Aorta (tissue), 5 donors: ENCODE data around the gene MMP19. TPM values are rescaled to one million over a fixed set of nuclear protein-coding genes. Genes with fewer than 3 reads are reported as not detected.

ENCODE experiments used
- ATAC-seq: fragments of 200-7000 bp; cut with Tn5 transposase; one replicate; pipeline ENCODE4 v1.9.1; 2022; ENCODE audit warnings: moderate library complexity; ENCODE audit not compliant: low FRiP score
- DNase-seq, 2 donors: peaks; one replicate each; pipeline ENCODE4 v3.0.0-alpha.2; 2020
- H3K27ac ChIP-seq, 2 donors: one replicate each; pipeline ENCODE4 v1.5.1; 2013; ENCODE audit warnings: low read length in 2 of 2, mild to moderate bottlenecking in 2 of 2, moderate library complexity in 2 of 2, control low read depth in 1 of 2, inconsistent platforms in 1 of 2, low read depth in 1 of 2
- H3K27me3 ChIP-seq, 2 donors: one replicate each; pipeline ENCODE4 v1.6.1; 2013; ENCODE audit warnings: control low read depth in 1 of 2, low read length in 1 of 2, mild to moderate bottlenecking in 1 of 2, moderate library complexity in 1 of 2; ENCODE audit not compliant: insufficient read depth in 2 of 2, control insufficient read depth in 1 of 2
- H3K36me3 ChIP-seq, 2 donors: one replicate each; pipeline ENCODE4 v1.6.1; 2013; ENCODE audit warnings: control low read depth in 1 of 2, low read length in 1 of 2, mild to moderate bottlenecking in 1 of 2; ENCODE audit not compliant: insufficient read depth in 2 of 2, control insufficient read depth in 1 of 2
- H3K4me1 ChIP-seq, 2 donors: one replicate each; pipeline ENCODE4 v1.6.1; 2013; ENCODE audit warnings: low read length in 2 of 2, control low read depth in 1 of 2, mild to moderate bottlenecking in 1 of 2, moderate library complexity in 1 of 2; ENCODE audit not compliant: insufficient read depth in 2 of 2, control insufficient read depth in 1 of 2
- H3K4me3 ChIP-seq, 2 donors: one replicate each; pipeline ENCODE4 v1.5.1; 2013; ENCODE audit warnings: low read length in 2 of 2, control low read depth in 1 of 2, mild to moderate bottlenecking in 1 of 2
- H3K9me3 ChIP-seq: one replicate; pipeline ENCODE4 v1.6.1; 2013; ENCODE audit warnings: mild to moderate bottlenecking, low read length; ENCODE audit not compliant: control insufficient read depth
- WGBS, 2 donors: extraction: QIAGEN DNeasy Blood & Tissue Kit; methylation state at CpG; one replicate each; pipeline ENCODE4 v1.1.7; 2013; 5-methylcytosine and 5-hydroxymethylcytosine counted together
- intact Hi-C, 2 donors: fragments of 100-400 bp; cut with DNase I; formaldehyde crosslinking; loops; one replicate each; pipeline versions ENCODE4 v1.14.2 to v1.15.0; 2022
- polyA plus RNA-seq, 2 donors: library from polyadenylated mRNA; stranded (reverse); fragments of 200-250 nt; gene quantifications; one replicate each; pipeline ENCODE4 v1.2.3, GENCODE V29; 2013
- total RNA-seq, 2 donors: library from RNA; stranded (reverse); fragmentation: NEBNext Ultra II Directional; extraction: Animal tissue kit (Norgen Biotek cat#: 25700); gene quantifications; one replicate each; pipeline ENCODE4 v1.2.1, GENCODE V29; 2021
- donor health status: healthy with polysubstance abuse.
- donor health status: Bipolar disorder and iron deficiency.
- donor health status: DM: no; HTN: no; CAD: no.
- donor health status: DM: no; HTN: no; CAD: no.
- donor health status: DM: yes; HTN: yes; CAD: no.

MMP19 gene
- total and polyA plus RNA-seq, 4 donors: 8.9 to 144 (median 60.4) TPM

DNA sequence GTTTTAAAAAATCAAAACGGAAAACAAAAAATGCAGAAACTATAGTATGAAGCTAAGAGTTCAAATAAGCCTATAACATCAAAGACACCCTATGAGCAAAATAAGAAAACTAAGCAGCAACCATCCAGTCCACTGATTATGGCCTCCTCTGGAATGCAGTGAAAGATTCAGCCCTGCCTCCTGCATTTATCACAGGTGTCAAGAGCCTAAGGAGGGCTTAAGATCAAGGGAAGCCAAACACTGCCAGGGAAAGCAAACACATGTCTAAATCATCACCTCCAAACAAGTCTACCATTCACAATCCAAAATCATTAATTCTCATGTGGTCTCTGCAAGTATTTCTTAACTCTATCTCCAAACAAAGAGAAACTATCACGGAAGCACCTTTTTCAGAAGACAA lies 53.6 kb downstream of the MMP19 start:
- no peak for DNase-seq
- Histone ChIP-seq H3K27ac (no peak overlapping the region), H3K4me1 (no peaks in the 10 kb centered on the region), H3K9me3 (no peaks in the 10 kb centered on the region), H3K27me3 (no peaks in the 10 kb centered on the region), H3K36me3 (peaks cover 8 to 12% of the 10 kb centered on the region in 2 donors), H3K4me3 (no peak overlapping the region)
- 75 to 83% methylated on average over 2 of the region's 2 CpGs for WGBS, 2 donors
- intact Hi-C loops: no loop called here
- ATAC-seq: no peak

DNA sequence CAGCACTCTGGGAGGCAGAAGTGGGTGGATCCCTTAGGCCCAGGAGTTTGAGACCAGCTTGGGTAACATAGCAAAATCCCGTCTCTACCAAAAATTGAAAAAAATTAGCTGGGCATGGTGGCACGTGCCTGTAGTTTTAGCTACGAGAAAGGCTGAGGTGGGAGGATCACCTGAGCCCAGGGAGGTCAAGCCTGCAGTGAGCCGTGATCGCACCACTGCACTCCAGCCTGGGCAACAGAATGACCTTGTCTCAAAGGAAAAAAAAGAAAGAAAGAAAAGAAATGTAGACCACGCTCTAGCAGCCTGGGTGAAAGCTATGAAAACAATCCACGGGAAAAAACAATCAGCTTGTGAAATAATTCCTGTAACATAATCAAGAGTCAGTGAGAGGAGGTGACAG lies 54.2 kb downstream of the MMP19 start:
- 82% methylated on average over 7 of the region's 7 CpGs for WGBS, 2 donors
- ATAC-seq (no peak), DNase-seq (no peak)
- Histone ChIP-seq H3K27me3 (no peaks in the 10 kb centered on the region), H3K9me3 (no peaks in the 10 kb centered on the region), H3K36me3 (peaks cover 8 to 12% of the 10 kb centered on the region in 2 donors), H3K4me3 (no peak overlapping the region), H3K27ac (no peak overlapping the region), H3K4me1 (no peaks in the 10 kb centered on the region)
- intact Hi-C loops: no loop called here

Other genes with a start within 250 kb of the MMP19 start
- gene OR10P1, start 206.0 kb downstream of the MMP19 start, total RNA-seq: not detected
- gene OR10P1, start 206.0 kb downstream of the MMP19 start, polyA plus RNA-seq: not detected
- gene ITGA7, start 135.0 kb downstream of the MMP19 start, total RNA-seq: 100 to 1,000 TPM; 463 to 747 TPM
- 100 to 1,000 TPM in 1 of 2 donors, 10 to 100 TPM in 1; 76.1 to 633 TPM for gene ITGA7, start 135.0 kb downstream of the MMP19 start, polyA plus RNA-seq
- 100 to 1,000 TPM in 1 of 2 donors, 10 to 100 TPM in 1; 87.3 to 115 TPM for gene BLOC1S1, start 126.9 kb downstream of the MMP19 start, total RNA-seq
- gene BLOC1S1, start 126.9 kb downstream of the MMP19 start, polyA plus RNA-seq: 100 to 1,000 TPM; 248 to 351 TPM
- gene RDH5, start 122.5 kb downstream of the MMP19 start, total RNA-seq: 10 to 100 TPM; 21.9 to 51.1 TPM
- gene RDH5, start 122.5 kb downstream of the MMP19 start, polyA plus RNA-seq: 10 to 100 TPM; 16.7 to 49.4 TPM
- gene CD63, start 113.9 kb downstream of the MMP19 start, total RNA-seq: 1,000 to 10,000 TPM; 1,107 to 1,135 TPM
- gene CD63, start 113.9 kb downstream of the MMP19 start, polyA plus RNA-seq: 1,000 to 10,000 TPM; 1,323 to 1,532 TPM
- 1 to 10 TPM; 6.6 to 9.4 TPM for gene GDF11, start 99.8 kb downstream of the MMP19 start, total RNA-seq
- 1 to 10 TPM; 3.0 to 4.2 TPM for gene GDF11, start 99.8 kb downstream of the MMP19 start, polyA plus RNA-seq
- 10 to 100 TPM; 48.3 to 51.8 TPM for gene SARNP, start 25.2 kb downstream of the MMP19 start, total RNA-seq
- gene SARNP, start 25.2 kb downstream of the MMP19 start, polyA plus RNA-seq: 100 to 1,000 TPM in 1 of 2 donors, 10 to 100 TPM in 1; 88.9 to 123 TPM
- 10 to 100 TPM; 23.6 to 34.6 TPM for gene ORMDL2, start 24.9 kb downstream of the MMP19 start, total RNA-seq
- gene ORMDL2, start 24.9 kb downstream of the MMP19 start, polyA plus RNA-seq: 10 to 100 TPM; 32.5 to 37.4 TPM
- 10 to 100 TPM; 22.6 to 24.6 TPM for gene DNAJC14, start 13.3 kb downstream of the MMP19 start, total RNA-seq
- 10 to 100 TPM; 11.9 to 12.3 TPM for gene DNAJC14, start 13.3 kb downstream of the MMP19 start, polyA plus RNA-seq
- 10 to 100 TPM; 21.9 to 23.5 TPM for gene PYM1, start 85.0 kb upstream of the MMP19 start, total RNA-seq
- gene PYM1, start 85.0 kb upstream of the MMP19 start, polyA plus RNA-seq: 10 to 100 TPM; 28.9 to 40.2 TPM
- gene DGKA, start 88.2 kb upstream of the MMP19 start, total RNA-seq: 10 to 100 TPM; 74.1 to 86.5 TPM
- gene DGKA, start 88.2 kb upstream of the MMP19 start, polyA plus RNA-seq: 10 to 100 TPM; 41.4 to 85.6 TPM
- 1 to 10 TPM in 1 of 2 donors, under 1 TPM in 1; 0.93 to 2.0 TPM for gene PMEL, start 123.1 kb upstream of the MMP19 start, total RNA-seq
- gene PMEL, start 123.1 kb upstream of the MMP19 start, polyA plus RNA-seq: 1 to 10 TPM in 1 of 2 donors, under 1 TPM in 1; 0.64 to 2.9 TPM
- 10 to 100 TPM; 29.8 to 35.5 TPM for gene CDK2, start 123.9 kb upstream of the MMP19 start, total RNA-seq
- 10 to 100 TPM; 27.9 to 36.5 TPM for gene CDK2, start 123.9 kb upstream of the MMP19 start, polyA plus RNA-seq
- 100 to 1,000 TPM; 115 to 126 TPM for gene RAB5B, start 131.1 kb upstream of the MMP19 start, total RNA-seq
- 10 to 100 TPM; 58.4 to 86.2 TPM for gene RAB5B, start 131.1 kb upstream of the MMP19 start, polyA plus RNA-seq
- 10 to 100 TPM; 17.7 to 18.3 TPM for gene SUOX, start 154.3 kb upstream of the MMP19 start, total RNA-seq
- 10 to 100 TPM in 1 of 2 donors, 1 to 10 TPM in 1; 6.4 to 17.6 TPM for gene SUOX, start 154.3 kb upstream of the MMP19 start, polyA plus RNA-seq
- gene IKZF4, start 178.1 kb upstream of the MMP19 start, total RNA-seq: 10 to 100 TPM in 1 of 2 donors, 1 to 10 TPM in 1; 9.8 to 12.2 TPM
- gene IKZF4, start 178.1 kb upstream of the MMP19 start, polyA plus RNA-seq: 1 to 10 TPM; 1.8 to 5.3 TPM
- 10 to 100 TPM; 40.5 to 69.1 TPM for gene RPS26, start 199.0 kb upstream of the MMP19 start, total RNA-seq
- 1,000 to 10,000 TPM in 1 of 2 donors, 100 to 1,000 TPM in 1; 973 to 1,454 TPM for gene RPS26, start 199.0 kb upstream of the MMP19 start, polyA plus RNA-seq
- gene ERBB3, start 237.2 kb upstream of the MMP19 start, total RNA-seq: 1 to 10 TPM; 3.2 to 5.1 TPM
- gene ERBB3, start 237.2 kb upstream of the MMP19 start, polyA plus RNA-seq: 1 to 10 TPM in 1 of 2 donors, under 1 TPM in 1; 0.23 to 9.6 TPM